HepG2 (cell line): ENCODE results near the gene SFT2D1.

Source experiments
- CAMTA2 ChIP-seq: sonication (generic); formaldehyde crosslinking; IDR thresholded peaks from 2 replicates; pipeline ENCODE4 v1.4.0; 2020; ENCODE audit warnings: mild to moderate bottlenecking, missing genetic modification reagents, borderline replicate concordance
- CTCF ChIP-seq: sonication (generic); formaldehyde crosslinking; IDR thresholded peaks from 2 replicates; pipeline ENCODE4 v1.5.0; 2020; ENCODE audit warnings: mild to moderate bottlenecking, missing genetic modification reagents, moderate library complexity
- ELK4 ChIP-seq: sonication (generic); formaldehyde crosslinking; IDR thresholded peaks from 2 replicates; pipeline ENCODE4 v1.9.0; 2021; ENCODE audit warnings: missing genetic modification reagents, borderline replicate concordance
- ETV6 ChIP-seq: sonication (generic); formaldehyde crosslinking; conservative IDR thresholded peaks from 2 replicates; pipeline ENCODE4 v1.4.0; 2020; ENCODE audit warnings: missing genetic modification reagents
- GLI4 ChIP-seq: sonication (generic); formaldehyde crosslinking; IDR thresholded peaks from 2 replicates; pipeline ENCODE4 v1.5.1; 2020; ENCODE audit warnings: missing genetic modification reagents, mild to moderate bottlenecking, moderate library complexity, borderline replicate concordance
- HNF4A ChIP-seq: sonication (generic); formaldehyde crosslinking; IDR thresholded peaks from 2 replicates; pipeline ENCODE4 v1.4.0; 2020; ENCODE audit warnings: missing genetic modification reagents
- NR0B2 ChIP-seq: sonication (generic); formaldehyde crosslinking; IDR thresholded peaks from 2 replicates; pipeline ENCODE4 v1.4.0; 2020; ENCODE audit warnings: mild to moderate bottlenecking, missing genetic modification reagents
- POLR2A ChIP-seq, 2 experiments: IDR thresholded peaks; 2 replicates each; pipeline ENCODE4 v1.6.1; 2011; ENCODE audit warnings: low read depth in 2 of 2, low read length in 2 of 2, mild to moderate bottlenecking in 1 of 2, moderate library complexity in 1 of 2; ENCODE audit not compliant: insufficient read depth in 1 of 2
- RERE ChIP-seq: IDR thresholded peaks from 2 replicates; pipeline ENCODE4 v1.6.1; 2016; ENCODE audit warnings: low read depth, missing genetic modification reagents, missing compliant biosample characterization
- SP2 ChIP-seq: sonication (generic); formaldehyde crosslinking; IDR thresholded peaks from 2 replicates; pipeline ENCODE4 v1.5.1; 2020; ENCODE audit warnings: mild to moderate bottlenecking, missing genetic modification reagents

GRCh38 chr6:166318227-166318626 is 24.1 kb downstream of the SFT2D1 start:
- TF ChIP-seq CAMTA2 (CRISPR knock-in tag): no peak
- TF ChIP-seq CTCF (CRISPR knock-in tag): no peak
- TF ChIP-seq HNF4A: no peak
- no peak for TF ChIP-seq SP2 (CRISPR knock-in tag)
- no peak for TF ChIP-seq RERE
- no peak for TF ChIP-seq ELK4 (CRISPR knock-in tag)
- no peak for TF ChIP-seq ETV6 (CRISPR knock-in tag)
- no peak for TF ChIP-seq POLR2A (IDR thresholded peaks at IDR 0.05; ENCODE audit: insufficient read depth in 1 of 2, low read depth in 2 of 2, low read length in 2 of 2)
- TF ChIP-seq NR0B2 (CRISPR knock-in tag): no peak
- no peak for TF ChIP-seq GLI4 (CRISPR knock-in tag)
